Trophoblast cell (in vitro differentiated cells and primary cell): Measurements from ENCODE around the gene CELSR3.

Experiments used
- DNase-seq, 2 donors: peaks; one replicate each; pipeline ENCODE4 v3.0.0-alpha.2; 2016
- H2AFZ ChIP-seq: 2 replicates; pipeline ENCODE4 v1.6.1; 2013; ENCODE audit warnings: low read length, moderate library complexity, mild to moderate bottlenecking; ENCODE audit not compliant: insufficient read depth, poor library complexity
- H2AK5ac ChIP-seq: 2 replicates; pipeline ENCODE4 v1.6.1; 2013; ENCODE audit warnings: mild to moderate bottlenecking, low read length
- H2BK120ac ChIP-seq: 2 replicates; pipeline ENCODE4 v1.6.1; 2013; ENCODE audit warnings: low read length, mild to moderate bottlenecking, moderate library complexity; ENCODE audit not compliant: insufficient read depth, poor library complexity
- H2BK12ac ChIP-seq: 2 replicates; pipeline ENCODE4 v1.6.1; 2013; ENCODE audit warnings: mild to moderate bottlenecking, low read length, moderate library complexity
- H2BK5ac ChIP-seq: 2 replicates; pipeline ENCODE4 v1.6.1; 2013; ENCODE audit warnings: low read length, low read depth, moderate library complexity, mild to moderate bottlenecking; ENCODE audit not compliant: poor library complexity
- H3K14ac ChIP-seq: 2 replicates; pipeline ENCODE4 v1.6.1; 2013; ENCODE audit warnings: mild to moderate bottlenecking, low read length
- H3K18ac ChIP-seq: 2 replicates; pipeline ENCODE4 v1.6.1; 2013; ENCODE audit warnings: mild to moderate bottlenecking, low read length
- H3K23ac ChIP-seq: 2 replicates; pipeline ENCODE4 v1.6.1; 2013; ENCODE audit warnings: low read length
- H3K27ac ChIP-seq: 2 replicates; pipeline ENCODE4 v1.5.1; 2013; ENCODE audit warnings: low read depth, mild to moderate bottlenecking, inconsistent platforms, low read length, moderate library complexity
- H3K27me3 ChIP-seq: 2 replicates; pipeline ENCODE4 v1.6.1; 2013; ENCODE audit warnings: inconsistent platforms, mild to moderate bottlenecking, low read length, moderate library complexity; ENCODE audit not compliant: insufficient read depth
- H3K36me3 ChIP-seq, 2 experiments: 1 replicate in 1 of 2; 2 replicates in 1 of 2; pipeline ENCODE4 v1.6.1; 2013; ENCODE audit warnings: low read length in 2 of 2, mild to moderate bottlenecking in 2 of 2, moderate library complexity in 1 of 2; ENCODE audit not compliant: insufficient read depth in 2 of 2, control insufficient read depth in 1 of 2
- H3K4ac ChIP-seq: 2 replicates; pipeline ENCODE4 v1.6.1; 2013; ENCODE audit warnings: low read depth, mild to moderate bottlenecking, low read length, moderate library complexity
- H3K4me1 ChIP-seq, 2 experiments: 1 replicate in 1 of 2; 2 replicates in 1 of 2; pipeline ENCODE4 v1.6.1; 2013; ENCODE audit warnings: low read length in 2 of 2, mild to moderate bottlenecking in 2 of 2, moderate library complexity in 1 of 2; ENCODE audit not compliant: insufficient read depth in 2 of 2, control insufficient read depth in 1 of 2
- H3K4me2 ChIP-seq: 2 replicates; pipeline ENCODE4 v1.6.1; 2013; ENCODE audit warnings: inconsistent platforms, mild to moderate bottlenecking, low read length, moderate library complexity
- H3K4me3 ChIP-seq: 2 replicates; pipeline ENCODE4 v1.5.1; 2013; ENCODE audit warnings: mild to moderate bottlenecking, low read depth, low read length, inconsistent platforms
- H3K79me1 ChIP-seq: one replicate; pipeline ENCODE4 v1.6.1; 2013; ENCODE audit warnings: low read length
- H3K79me2 ChIP-seq: 2 replicates; pipeline ENCODE4 v1.6.1; 2013; ENCODE audit warnings: low read length, mild to moderate bottlenecking; ENCODE audit not compliant: control insufficient read depth, insufficient read depth, poor library complexity
- H3K9ac ChIP-seq: 2 replicates; pipeline ENCODE4 v1.6.1; 2013; ENCODE audit warnings: mild to moderate bottlenecking, low read length
- H3K9me3 ChIP-seq: 2 replicates; pipeline ENCODE4 v1.6.1; 2013; ENCODE audit warnings: low read depth, mild to moderate bottlenecking, control low read depth, inconsistent platforms, low read length; ENCODE audit not compliant: insufficient read depth
- H4K12ac ChIP-seq: 2 replicates; pipeline ENCODE4 v1.6.1; 2013; ENCODE audit warnings: low read depth, mild to moderate bottlenecking, low read length, moderate library complexity
- H4K8ac ChIP-seq: 2 replicates; pipeline ENCODE4 v1.6.1; 2013; ENCODE audit warnings: low read depth, mild to moderate bottlenecking, low read length, moderate library complexity
- H4K91ac ChIP-seq: one replicate; pipeline ENCODE4 v1.6.1; 2013; ENCODE audit warnings: low read depth, mild to moderate bottlenecking, low read length, moderate library complexity
- WGBS: extraction: QIAGEN DNeasy Blood & Tissue Kit; methylation state at CpG from one replicate; pipeline ENCODE4 v1.1.7; 2013; ENCODE audit warnings: missing lambda C conversion rate; ENCODE audit not compliant: insufficient read length, insufficient coverage; ENCODE audit errors: extremely low coverage; 5-methylcytosine and 5-hydroxymethylcytosine counted together

The CELSR3 gene

DNA sequence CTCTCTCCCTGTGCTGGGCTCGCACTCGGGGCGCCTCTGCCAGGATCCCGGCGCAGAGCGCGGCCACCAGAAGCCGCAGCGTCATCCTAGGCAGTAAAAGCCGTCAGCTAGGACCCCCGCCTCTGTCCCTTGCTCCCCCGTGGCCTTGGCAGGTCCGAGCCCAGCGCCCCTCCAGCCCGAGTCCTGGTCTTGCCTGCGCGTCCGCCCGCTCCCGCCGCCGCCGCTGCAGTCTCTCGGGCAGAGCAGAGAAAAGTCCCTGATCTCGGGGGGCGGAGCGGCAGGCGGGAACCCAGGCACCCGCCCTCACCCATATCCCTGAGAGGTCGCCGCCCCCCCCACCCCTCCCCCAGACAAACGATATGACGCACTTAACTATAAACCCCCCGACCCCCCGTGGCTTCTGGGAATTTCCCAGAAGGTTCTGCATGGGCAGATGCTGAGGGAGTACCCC lies 67.6 kb downstream of the CELSR3 start, which contains the start of gene COL7A1:
Gene COL7A1 (minus strand): TSS at position 255 of the 451 bp plus-strand sequence. CDS start 170 bp downstream, at position 85.
- Histone ChIP-seq H2BK120ac (peak within 1 kb of the TSS; percentile 88), H3K4ac (peak within 1 kb of the TSS; percentile 71), H3K23ac (no peak within 1 kb of the TSS), H3K9me3 (no peaks in the 10 kb centered on the region), H2AK5ac (peak within 1 kb of the TSS; percentile 75), H4K91ac (peak within 1 kb of the TSS; percentile 94), H3K36me3 (peaks cover 43 to 45% of the 10 kb centered on the region in 2 experiments), H3K4me1 (peaks cover 55% of the 10 kb centered on the region in 2 experiments), H3K4me2 (peak within 1 kb of the TSS; percentile 28), H2BK5ac (peak within 1 kb of the TSS; percentile 87), H2BK12ac (peak within 1 kb of the TSS; percentile 90), H4K8ac (peak within 1 kb of the TSS; percentile 71), H3K14ac (peak within 1 kb of the TSS; percentile 86), H3K79me2 (peaks cover 14% of the 10 kb centered on the region), H3K18ac (peak within 1 kb of the TSS; percentile 83), H3K4me3 (peak within 1 kb of the TSS; percentile 13), H3K79me1 (peaks cover 42% of the 10 kb centered on the region), H2AFZ (peak within 1 kb of the TSS; percentile 21), H3K27me3 (no peaks in the 10 kb centered on the region), H4K12ac (peak within 1 kb of the TSS; percentile 18), H3K9ac (no peak within 1 kb of the TSS), H3K27ac (peak within 1 kb of the TSS; percentile 93)
- WGBS = no CpG with 5 or more reads among the region's 35 CpGs
- no peak for DNase-seq

DNA sequence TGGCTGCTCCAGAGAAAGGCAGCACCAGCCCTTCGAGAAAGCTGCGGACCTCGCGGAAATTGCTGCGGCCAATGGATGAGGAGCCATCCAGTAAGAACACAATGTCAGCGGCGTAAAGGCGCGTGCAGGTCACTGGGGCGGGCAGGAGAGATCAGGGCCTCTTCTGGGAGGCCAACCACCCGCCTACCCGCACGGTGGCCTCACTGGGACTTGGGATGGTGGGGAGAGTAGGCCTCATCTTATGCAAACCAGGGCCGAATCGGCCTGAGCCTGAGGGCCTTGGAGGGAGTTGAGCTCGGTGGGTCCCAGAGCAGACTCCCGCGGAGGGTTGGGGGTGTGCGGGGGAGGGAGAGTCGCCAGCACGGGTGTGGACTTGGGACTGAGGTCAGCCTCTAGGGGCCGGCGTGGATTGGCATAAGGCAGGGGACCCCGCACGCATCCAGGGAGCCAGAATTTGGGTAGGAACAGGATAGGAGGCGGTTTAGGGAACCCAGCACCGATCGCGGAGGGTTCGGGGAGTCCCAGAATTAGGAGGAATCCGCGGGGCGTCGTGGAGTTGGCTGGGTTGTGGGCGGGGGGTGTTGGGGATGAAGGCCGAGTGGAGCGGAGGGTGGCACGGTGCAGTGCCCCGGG lies 68.2 kb downstream of the CELSR3 start:
- Histone ChIP-seq H2BK120ac (peak overlapping the region; percentile 88), H3K9me3 (no peaks in the 10 kb centered on the region), H3K4me3 (peak overlapping the region; percentile 11), H3K79me1 (peaks cover 42% of the 10 kb centered on the region), H4K12ac (no peak overlapping the region), H2AFZ (peak overlapping the region; percentile 21), H4K91ac (peak overlapping the region; percentile 94), H2AK5ac (peak overlapping the region; percentile 70), H2BK12ac (peak overlapping the region; percentile 90), H3K23ac (no peak overlapping the region), H3K18ac (peak overlapping the region; percentile 73), H3K14ac (peak overlapping the region; percentile 75), H3K9ac (no peak overlapping the region), H3K36me3 (peaks cover 38 to 40% of the 10 kb centered on the region in 2 experiments), H3K4me1 (peaks cover 51 to 52% of the 10 kb centered on the region in 2 experiments), H3K4me2 (peak overlapping the region; percentile 28), H3K79me2 (peaks cover 14% of the 10 kb centered on the region), H4K8ac (peak overlapping the region; percentile 68), H3K27me3 (no peaks in the 10 kb centered on the region), H3K27ac (peak overlapping the region; percentile 59), H2BK5ac (peak overlapping the region; percentile 54), H3K4ac (peak overlapping the region; percentile 71)
- peak in 1 of 2 donors; percentile 14 for DNase-seq
- WGBS = no CpG with 5 or more reads among the region's 39 CpGs

GRCh38 chr3:48593337-48593736 lies 69.3 kb downstream of the CELSR3 start:
- H3K27me3 ChIP-seq = no peaks in the 10 kb centered on the region
- peaks cover 4% of the 10 kb centered on the region for H3K9me3 ChIP-seq

DNA sequence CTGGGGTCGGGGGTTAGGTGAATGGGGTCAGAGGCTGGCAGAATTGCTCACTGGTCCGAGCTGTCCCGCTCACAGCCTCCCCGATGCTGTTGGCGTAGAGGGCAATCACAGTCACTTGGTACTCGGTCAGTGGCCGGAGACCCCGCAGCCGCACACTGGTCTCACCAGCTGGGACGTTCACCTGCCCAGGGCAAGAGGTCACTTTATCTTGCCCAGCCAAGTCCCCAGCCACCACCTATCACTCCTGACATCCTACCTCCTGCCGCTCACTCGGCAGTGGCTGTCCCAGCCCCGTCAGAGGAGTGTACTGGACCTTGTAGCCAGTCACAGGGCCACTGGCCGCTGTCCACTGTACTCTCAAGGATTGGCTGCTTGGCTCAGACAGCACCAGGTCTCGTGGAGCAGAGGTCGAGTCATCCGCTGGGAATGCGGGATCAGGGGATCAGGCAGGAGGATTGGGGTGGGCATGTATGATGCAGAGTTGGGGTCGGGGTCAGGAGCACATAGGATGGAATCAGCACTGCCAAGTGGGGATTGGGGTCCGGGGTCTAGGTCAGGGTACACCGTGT lies 70.1 kb downstream of the CELSR3 start:
- no peak overlapping the region for H3K27ac ChIP-seq
- H3K27me3 ChIP-seq = no peaks in the 10 kb centered on the region
- H3K4me2 ChIP-seq = no peak overlapping the region
- peak overlapping the region; percentile 5 for H3K4me3 ChIP-seq
- H3K18ac ChIP-seq = no peak overlapping the region
- H3K79me1 ChIP-seq = peaks cover 28% of the 10 kb centered on the region
- no peak overlapping the region for H4K8ac ChIP-seq
- no peak overlapping the region for H3K4ac ChIP-seq
- no peak overlapping the region for H2BK120ac ChIP-seq
- no peak overlapping the region for H2BK12ac ChIP-seq
- no peak for DNase-seq
- H3K14ac ChIP-seq = no peak overlapping the region
- H2AK5ac ChIP-seq = no peak overlapping the region
- peaks cover 33 to 42% of the 10 kb centered on the region in 2 experiments for H3K36me3 ChIP-seq
- no peak overlapping the region for H3K23ac ChIP-seq
- H4K91ac ChIP-seq = no peak overlapping the region
- no peak overlapping the region for H4K12ac ChIP-seq
- no peak overlapping the region for H2BK5ac ChIP-seq
- peaks cover 4% of the 10 kb centered on the region for H3K9me3 ChIP-seq
- peaks cover 34 to 35% of the 10 kb centered on the region in 2 experiments for H3K4me1 ChIP-seq
- WGBS = no CpG with 5 or more reads among the region's 21 CpGs
- no peak overlapping the region for H2AFZ ChIP-seq
- no peak overlapping the region for H3K9ac ChIP-seq
- peaks cover 9% of the 10 kb centered on the region for H3K79me2 ChIP-seq

More at GRCh38 chr3:48593337-48593736, 69.3 kb downstream of the CELSR3 start:
- Histone ChIP-seq H3K79me2 (peaks cover 14% of the 10 kb centered on the region), H4K91ac (no peak overlapping the region), H3K4me1 (peaks cover 39 to 40% of the 10 kb centered on the region in 2 experiments), H3K27ac (no peak overlapping the region), H2AFZ (no peak overlapping the region), H4K12ac (no peak overlapping the region), H3K4me3 (no peak overlapping the region), H4K8ac (no peak overlapping the region), H3K14ac (no peak overlapping the region), H3K4ac (no peak overlapping the region), H2AK5ac (peak overlapping the region; percentile 15), H3K36me3 (peaks cover 34 to 43% of the 10 kb centered on the region in 2 experiments), H2BK12ac (no peak overlapping the region), H3K4me2 (no peak overlapping the region), H3K18ac (no peak overlapping the region), H2BK5ac (no peak overlapping the region), H3K79me1 (peaks cover 34% of the 10 kb centered on the region), H2BK120ac (no peak overlapping the region), H3K23ac (no peak overlapping the region), H3K9ac (no peak overlapping the region)
- no CpG with 5 or more reads among the region's 9 CpGs for WGBS
- no peak for DNase-seq
